ENCODE results near the gene KCNC1. TPM values are rescaled to one million over a fixed set of nuclear protein-coding genes. Genes with fewer than 3 reads are reported as not detected.

KCNC1 gene
- total RNA-seq, 1 experiment from 2014 or later, result 0.11 TPM

DNA sequence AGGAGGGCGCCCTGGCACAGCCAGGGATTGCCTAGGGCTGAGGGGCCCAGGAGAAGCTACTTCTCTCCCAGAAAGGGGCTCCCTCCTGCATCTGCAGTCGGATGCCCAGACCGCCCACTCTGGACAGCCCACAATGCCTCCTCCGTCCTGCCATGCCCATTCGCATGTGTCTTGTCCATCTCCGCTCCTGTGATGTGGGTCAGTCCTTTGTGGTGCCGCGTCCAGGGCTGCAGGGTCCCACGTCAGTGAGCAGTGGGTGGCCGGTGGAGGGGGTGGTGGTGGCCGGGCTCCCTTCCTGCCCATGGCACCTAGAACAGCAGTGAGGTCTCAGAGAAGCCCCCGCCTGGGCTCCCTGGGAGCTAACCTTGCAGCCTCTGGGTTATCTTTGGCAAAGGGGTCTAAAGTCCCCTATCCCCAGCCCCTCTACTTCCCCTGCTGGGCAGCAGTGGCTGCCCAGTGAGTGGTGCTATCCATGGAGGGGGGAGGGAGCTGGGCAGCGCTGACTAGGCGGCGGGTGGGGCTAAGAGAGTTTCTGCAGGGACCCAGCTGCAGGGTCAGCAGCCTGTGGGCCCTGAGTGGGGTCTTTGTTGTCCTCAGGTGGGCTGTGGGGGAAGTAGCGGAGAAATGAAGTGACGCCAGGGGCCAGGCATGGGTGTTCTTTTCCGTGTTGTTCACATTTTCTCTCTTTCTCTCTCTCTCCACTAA is 41.1 kb downstream of the KCNC1 start:
- in situ Hi-C loops (cut with HindIII; ENCODE audit: low pct_unique_long_range_greater_than_20kb, low sequenced_read_pairs), result no loop called here
- no peak for DNase-seq (ENCODE audit: low read depth, low spot score)

DNA sequence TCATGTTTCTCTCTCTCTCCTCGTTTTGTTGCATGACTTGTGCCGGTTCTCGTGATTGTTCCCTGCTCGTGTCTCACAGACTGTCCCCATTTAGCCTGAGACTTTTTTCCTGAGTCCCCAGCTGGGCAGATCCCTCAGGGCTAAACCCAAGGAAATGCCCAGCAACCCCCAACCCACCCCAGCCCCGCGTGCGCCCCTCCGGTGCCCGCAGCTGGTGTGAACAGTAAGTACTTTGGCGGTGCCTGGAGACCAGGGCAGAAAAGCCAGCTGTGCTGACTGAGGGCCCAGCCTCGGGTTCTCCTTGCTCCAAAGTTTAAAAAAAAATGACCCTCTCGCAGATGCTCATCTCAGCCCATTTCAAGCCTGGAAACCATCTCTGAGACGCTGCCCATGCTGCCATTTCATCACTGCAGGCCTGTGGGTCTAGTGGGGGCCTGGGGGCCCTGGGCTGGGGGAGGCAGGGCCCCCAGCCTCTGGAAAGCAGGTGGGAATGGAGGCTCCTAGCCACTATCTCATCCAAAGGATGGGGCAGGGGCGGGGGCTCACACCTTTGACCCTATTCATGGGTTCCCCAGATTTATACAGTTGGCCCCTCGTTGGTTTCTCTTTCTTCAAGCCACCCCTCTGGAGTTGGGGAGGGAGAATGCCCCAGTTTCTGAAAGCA is 41.8 kb downstream of the KCNC1 start:
- in situ Hi-C loops (cut with HindIII; ENCODE audit: low pct_unique_long_range_greater_than_20kb, low sequenced_read_pairs), result no loop called here
- no peak for DNase-seq (ENCODE audit: low read depth, low spot score)

- in situ Hi-C loops (cut with HindIII; ENCODE audit: low pct_unique_long_range_greater_than_20kb, low sequenced_read_pairs), result no loop called here
Measured at GRCh38 chr11:17777086-17777737, 42.6 kb downstream of the KCNC1 start.

GRCh38 chr11:17777738-17778091 is 43.1 kb downstream of the KCNC1 start:
- in situ Hi-C loops (cut with HindIII; ENCODE audit: low pct_unique_long_range_greater_than_20kb, low sequenced_read_pairs), result no loop called here
- DNase-seq (ENCODE audit: low read depth, low spot score), result no peak

More at GRCh38 chr11:17777086-17777737, 42.6 kb downstream of the KCNC1 start:
- no peak for DNase-seq (ENCODE audit: low read depth, low spot score)

- in situ Hi-C loops (cut with HindIII; ENCODE audit: low pct_unique_long_range_greater_than_20kb, low sequenced_read_pairs), result no loop called here
- DNase-seq (ENCODE audit: low read depth, low spot score), result no peak
Measured at GRCh38 chr11:17778352-17778751, 43.8 kb downstream of the KCNC1 start.

GRCh38 chr11:17778956-17779860 is 44.6 kb downstream of the KCNC1 start:
- in situ Hi-C loops (cut with HindIII; ENCODE audit: low pct_unique_long_range_greater_than_20kb, low sequenced_read_pairs), result no loop called here
- no peak for DNase-seq (ENCODE audit: low read depth, low spot score)

DNA sequence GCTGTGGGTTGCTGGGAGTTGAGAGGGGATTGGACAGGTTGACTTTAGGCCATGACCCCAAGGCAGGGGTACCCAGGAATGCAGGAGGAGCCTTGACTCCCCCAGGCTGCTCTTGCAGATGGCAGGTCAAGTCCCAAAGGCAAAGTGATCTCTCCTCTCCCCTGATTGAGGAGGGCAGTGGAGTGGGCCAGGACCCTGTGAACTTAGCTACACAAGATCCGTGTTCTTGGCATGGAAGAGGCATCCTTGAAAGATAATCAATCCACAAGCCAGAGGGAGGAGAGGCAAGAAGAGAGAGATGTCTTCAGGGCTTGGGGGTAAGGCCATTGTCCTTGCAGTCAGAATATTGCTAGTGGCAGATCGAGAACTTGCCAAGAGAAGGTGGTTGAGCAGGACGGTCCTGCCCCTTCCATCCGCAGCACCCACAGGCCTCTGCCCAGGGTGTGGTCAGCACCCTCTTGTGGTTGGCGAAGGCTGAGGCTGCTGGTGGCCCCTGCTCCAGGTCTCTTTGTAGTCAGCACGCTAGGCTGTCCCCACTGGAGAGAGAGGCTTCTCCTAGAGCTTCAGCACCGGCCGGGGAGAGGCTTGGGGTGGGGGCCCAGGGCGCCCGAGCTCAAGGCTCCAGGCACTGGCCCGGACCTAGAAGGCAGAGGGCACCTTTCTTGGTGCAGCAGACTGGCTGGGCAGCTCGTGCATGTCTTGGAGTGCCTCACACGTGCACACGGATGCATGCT is 45.4 kb downstream of the KCNC1 start:
- DNase-seq (ENCODE audit: low read depth, low spot score), result no peak
- in situ Hi-C loops (cut with HindIII; ENCODE audit: low pct_unique_long_range_greater_than_20kb, low sequenced_read_pairs), result no loop called here

- DNase-seq (ENCODE audit: low read depth, low spot score), result no peak
- in situ Hi-C loops (cut with HindIII; ENCODE audit: low pct_unique_long_range_greater_than_20kb, low sequenced_read_pairs), result no loop called here
Measured at GRCh38 chr11:17780668-17781067, 46.1 kb downstream of the KCNC1 start.

DNA sequence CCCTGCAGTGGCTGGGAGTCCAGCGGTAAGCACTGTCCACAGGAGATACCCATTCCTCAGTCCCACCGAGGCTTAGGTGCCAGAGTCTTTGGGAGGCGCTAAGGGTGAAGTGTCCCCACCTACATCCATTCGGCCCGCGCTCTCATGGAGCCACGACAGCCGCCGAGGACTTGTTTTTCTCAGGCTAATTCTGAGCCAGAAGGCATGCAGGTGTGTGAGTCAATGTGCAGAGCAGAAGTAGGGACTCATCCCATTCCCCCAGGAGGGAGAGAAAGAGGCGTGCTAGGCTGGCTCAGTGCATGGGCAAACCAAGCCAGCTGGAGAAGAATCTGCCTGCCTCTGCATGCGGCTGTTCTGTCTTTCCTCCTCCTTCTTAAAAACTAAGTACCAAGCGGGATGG is 46.6 kb downstream of the KCNC1 start:
- in situ Hi-C loops (cut with HindIII; ENCODE audit: low pct_unique_long_range_greater_than_20kb, low sequenced_read_pairs), result no loop called here
- no peak for DNase-seq (ENCODE audit: low read depth, low spot score)

DNA sequence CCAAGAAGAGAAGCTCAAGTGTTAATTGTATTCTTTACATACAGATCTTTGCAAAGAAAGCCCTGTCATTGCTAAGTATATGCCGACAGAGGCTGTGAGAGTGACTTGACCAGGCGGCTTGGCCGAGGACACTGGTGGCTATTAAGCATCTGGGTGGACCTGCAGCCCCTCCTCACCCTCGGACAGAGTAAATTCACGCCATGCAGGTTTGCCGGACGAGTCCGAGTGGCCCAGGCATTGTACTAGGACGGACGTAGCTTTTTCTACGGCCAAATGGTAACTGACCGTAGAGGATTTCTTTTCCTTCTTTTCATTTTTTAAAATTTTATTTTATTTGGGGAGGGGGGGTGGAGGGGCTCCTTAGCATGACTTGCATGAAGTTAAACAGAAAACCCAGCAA is 47.0 kb downstream of the KCNC1 start:
- DNase-seq (ENCODE audit: low read depth, low spot score), result no peak
- in situ Hi-C loops (cut with HindIII; ENCODE audit: low pct_unique_long_range_greater_than_20kb, low sequenced_read_pairs), result no loop called here

DNA sequence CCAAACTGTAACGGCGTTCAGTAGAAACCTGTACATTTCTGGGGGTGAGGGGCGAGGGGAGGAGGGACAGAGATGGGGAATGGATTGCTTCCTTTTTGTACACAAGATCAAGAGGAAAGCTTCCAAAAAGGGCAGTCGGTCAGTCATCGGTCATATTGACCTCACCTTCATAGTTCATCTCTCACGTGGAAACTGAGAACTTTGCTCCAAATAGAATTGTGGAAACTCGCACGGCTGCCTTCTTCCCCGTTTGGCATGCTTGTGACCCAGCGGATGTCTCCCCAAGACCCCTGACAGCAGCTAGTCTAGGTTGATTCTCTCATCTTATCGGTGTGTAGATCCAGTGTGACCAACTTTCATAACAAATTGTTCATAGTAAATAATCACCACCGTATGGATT is 47.6 kb downstream of the KCNC1 start:
- in situ Hi-C loops (cut with HindIII; ENCODE audit: low pct_unique_long_range_greater_than_20kb, low sequenced_read_pairs), result no loop called here
- no peak for DNase-seq (ENCODE audit: low read depth, low spot score)

GRCh38 chr11:17782603-17783337 is 48.2 kb downstream of the KCNC1 start:
- in situ Hi-C loops (cut with HindIII; ENCODE audit: low pct_unique_long_range_greater_than_20kb, low sequenced_read_pairs), result no loop called here
- no peak for DNase-seq (ENCODE audit: low read depth, low spot score)

DNA sequence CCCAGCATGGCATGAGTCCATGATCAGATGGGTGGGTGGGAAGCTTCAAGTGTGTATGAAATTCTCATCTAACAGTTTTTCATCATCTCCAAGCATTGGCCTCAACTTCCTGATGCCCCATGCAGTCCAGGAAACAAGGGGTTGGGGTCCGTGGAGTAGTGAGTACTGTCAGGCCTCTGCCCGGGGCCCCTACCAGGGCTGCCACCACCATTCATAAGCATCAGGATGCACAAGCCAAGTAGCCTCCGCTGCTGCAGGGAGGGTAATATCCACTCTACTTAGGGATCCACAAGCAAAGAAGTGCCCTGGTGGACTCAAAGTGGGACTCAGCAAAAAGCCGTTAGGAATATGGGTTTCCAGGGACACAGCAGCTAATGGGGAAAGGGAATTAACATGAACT is 49.3 kb downstream of the KCNC1 start:
- no peak for DNase-seq (ENCODE audit: low read depth, low spot score)
- in situ Hi-C loops (cut with HindIII; ENCODE audit: low pct_unique_long_range_greater_than_20kb, low sequenced_read_pairs), result no loop called here

DNA sequence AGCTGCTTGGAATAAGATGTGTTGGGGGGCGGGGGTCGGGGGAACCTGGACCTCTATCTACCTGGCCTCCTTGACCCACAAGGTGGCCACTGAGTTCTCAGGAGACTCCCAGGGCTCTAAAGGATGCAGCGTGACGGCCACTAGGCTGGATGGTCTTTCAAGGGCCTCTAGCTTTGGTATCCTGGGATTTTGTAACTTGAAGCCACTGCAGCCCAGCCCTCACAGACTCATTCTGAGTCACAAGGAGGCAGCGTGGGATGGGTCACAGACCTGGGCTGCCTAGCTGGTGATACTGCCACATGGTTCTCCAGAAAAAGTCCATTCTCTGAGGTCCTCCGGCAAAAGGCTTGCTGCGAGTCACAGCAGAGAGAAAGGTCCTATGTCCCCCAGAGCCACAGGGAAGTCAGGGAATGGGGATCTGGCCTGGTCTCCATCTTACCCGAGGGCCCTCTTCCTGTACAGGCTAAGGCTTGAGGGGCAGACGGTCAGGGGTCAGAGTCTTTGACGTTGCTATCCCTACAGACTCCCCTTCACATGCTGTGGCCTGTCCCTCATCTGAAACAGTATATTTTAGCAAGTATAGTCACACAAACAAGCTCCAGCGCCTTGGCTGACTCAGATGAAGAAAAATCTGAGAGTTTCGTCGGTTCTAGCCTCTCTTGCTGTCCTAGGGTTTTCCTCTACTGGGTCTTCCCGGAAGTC is 52.4 kb downstream of the KCNC1 start:
- no peak for DNase-seq (ENCODE audit: low read depth, low spot score)
- in situ Hi-C loops (cut with HindIII; ENCODE audit: low pct_unique_long_range_greater_than_20kb, low sequenced_read_pairs), result no loop called here

DNA sequence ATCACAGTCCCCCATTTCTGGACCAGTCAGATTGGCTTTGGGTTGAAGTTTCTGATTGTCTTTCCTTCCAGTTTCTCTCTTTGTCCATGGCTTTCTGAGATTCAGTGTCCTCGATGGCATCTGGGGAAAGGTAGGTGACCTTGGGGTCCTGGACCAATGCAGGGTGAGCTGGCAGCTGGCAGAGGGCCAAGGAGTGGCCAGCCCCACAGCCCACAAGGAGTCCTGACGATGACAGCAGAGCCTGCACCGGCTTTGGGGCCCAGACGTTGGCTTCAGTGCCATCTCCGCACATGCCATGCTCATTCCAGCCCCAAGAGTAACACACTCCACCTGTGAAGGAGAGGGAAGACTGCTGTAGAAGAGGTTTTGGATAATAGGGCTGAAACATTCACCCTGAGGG is 53.5 kb downstream of the KCNC1 start:
- no peak for DNase-seq (ENCODE audit: low read depth, low spot score)
- in situ Hi-C loops (cut with HindIII; ENCODE audit: low pct_unique_long_range_greater_than_20kb, low sequenced_read_pairs), result no loop called here

- in situ Hi-C loops (cut with HindIII; ENCODE audit: low pct_unique_long_range_greater_than_20kb, low sequenced_read_pairs), result no loop called here
- no peak for DNase-seq (ENCODE audit: low read depth, low spot score)
Measured at GRCh38 chr11:17790453-17790852, 55.9 kb downstream of the KCNC1 start.

All from SK-MEL-5 (cell line).